ENCODE measurements around the gene AHNAK.

DNA sequence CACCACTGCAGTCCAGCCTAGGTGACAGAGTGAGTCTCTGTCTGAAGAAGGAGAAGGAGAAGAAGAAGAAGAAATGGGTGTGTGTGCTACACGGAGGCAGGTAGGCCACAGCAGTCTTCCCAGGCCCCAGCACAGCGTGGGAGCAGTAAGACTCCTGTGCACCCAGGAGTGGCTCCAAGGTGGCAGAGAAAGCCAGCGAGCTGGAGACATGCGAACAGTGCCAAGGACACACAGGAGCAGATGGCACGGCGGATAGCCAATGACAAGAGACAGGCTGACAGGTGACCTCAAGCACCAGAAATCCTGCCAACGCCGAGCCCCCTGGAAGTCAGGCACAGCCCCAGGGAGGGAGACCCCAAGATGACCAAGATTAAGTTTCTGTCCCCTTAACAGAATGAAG, 136.8 kb downstream of the AHNAK start:
- TF ChIP-seq, protein P1, sequence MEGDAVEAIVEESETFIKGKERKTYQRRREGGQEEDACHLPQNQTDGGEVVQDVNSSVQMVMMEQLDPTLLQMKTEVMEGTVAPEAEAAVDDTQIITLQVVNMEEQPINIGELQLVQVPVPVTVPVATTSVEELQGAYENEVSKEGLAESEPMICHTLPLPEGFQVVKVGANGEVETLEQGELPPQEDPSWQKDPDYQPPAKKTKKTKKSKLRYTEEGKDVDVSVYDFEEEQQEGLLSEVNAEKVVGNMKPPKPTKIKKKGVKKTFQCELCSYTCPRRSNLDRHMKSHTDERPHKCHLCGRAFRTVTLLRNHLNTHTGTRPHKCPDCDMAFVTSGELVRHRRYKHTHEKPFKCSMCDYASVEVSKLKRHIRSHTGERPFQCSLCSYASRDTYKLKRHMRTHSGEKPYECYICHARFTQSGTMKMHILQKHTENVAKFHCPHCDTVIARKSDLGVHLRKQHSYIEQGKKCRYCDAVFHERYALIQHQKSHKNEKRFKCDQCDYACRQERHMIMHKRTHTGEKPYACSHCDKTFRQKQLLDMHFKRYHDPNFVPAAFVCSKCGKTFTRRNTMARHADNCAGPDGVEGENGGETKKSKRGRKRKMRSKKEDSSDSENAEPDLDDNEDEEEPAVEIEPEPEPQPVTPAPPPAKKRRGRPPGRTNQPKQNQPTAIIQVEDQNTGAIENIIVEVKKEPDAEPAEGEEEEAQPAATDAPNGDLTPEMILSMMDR (IDR thresholded peaks at IDR 0.05): no peak
- no peak for TF ChIP-seq POLR2A (IDR thresholded peaks at IDR 0.05)
- TF ChIP-seq POLR2AphosphoS5 (IDR thresholded peaks at IDR 0.05): no peak

Measured in stomach (tissue), 4 donors.